Measurements from ENCODE around the gene RHCE. TPM values are rescaled to one million over a fixed set of nuclear protein-coding genes. Genes with fewer than 3 reads are reported as not detected.

RHCE gene
- total RNA-seq, 6 experiments from 2014 or later, result 0.25 to 2.2 (median 1.4) TPM

DNA sequence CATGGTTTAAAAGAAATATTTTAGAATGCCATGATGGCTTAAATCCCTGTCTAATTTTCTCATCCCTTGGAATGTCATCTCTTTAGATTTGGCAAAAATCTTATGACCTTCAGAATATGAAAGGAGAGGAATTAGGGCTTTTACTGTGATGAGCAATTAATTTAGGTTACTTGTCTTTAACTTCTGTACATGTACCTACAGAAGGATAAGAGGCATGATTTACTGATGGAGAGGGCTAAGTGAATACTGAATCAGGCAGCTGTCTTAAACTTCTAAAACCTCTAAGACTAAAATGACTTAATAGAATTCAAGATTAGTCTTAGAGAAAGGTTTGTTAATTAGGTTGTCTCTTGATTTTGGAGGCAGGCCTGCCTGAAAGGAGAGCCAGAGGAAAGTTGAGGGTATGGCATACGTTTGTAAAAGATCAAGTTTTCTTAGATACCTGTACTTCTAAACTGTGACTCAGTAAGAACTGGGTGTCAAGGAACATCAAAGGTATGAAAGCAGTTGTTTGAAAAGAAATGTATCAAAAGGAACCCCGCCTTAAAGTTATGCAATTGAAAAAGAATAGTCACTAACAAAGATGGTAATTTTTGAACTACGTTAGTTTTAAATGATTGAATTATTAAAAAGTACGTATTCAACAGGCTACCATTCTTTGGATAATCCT, 22.5 kb upstream of the RHCE start:
- H3K9me3 ChIP-seq, result no peaks in the 10 kb centered on the region
- DNase-seq (no peak), ATAC-seq (no peak)
- peaks cover 0 to 15% (median 4%) of the 10 kb centered on the region in 4 donors for H3K36me3 ChIP-seq
- no peak overlapping the region for H3K27ac ChIP-seq
- no peak overlapping the region for H3K4me3 ChIP-seq
- H3K27me3 ChIP-seq, result no peaks in the 10 kb centered on the region
- H3K4me1 ChIP-seq, result peaks cover 0 to 11% (median 0%) of the 10 kb centered on the region in 4 donors
- TF ChIP-seq, protein P1, sequence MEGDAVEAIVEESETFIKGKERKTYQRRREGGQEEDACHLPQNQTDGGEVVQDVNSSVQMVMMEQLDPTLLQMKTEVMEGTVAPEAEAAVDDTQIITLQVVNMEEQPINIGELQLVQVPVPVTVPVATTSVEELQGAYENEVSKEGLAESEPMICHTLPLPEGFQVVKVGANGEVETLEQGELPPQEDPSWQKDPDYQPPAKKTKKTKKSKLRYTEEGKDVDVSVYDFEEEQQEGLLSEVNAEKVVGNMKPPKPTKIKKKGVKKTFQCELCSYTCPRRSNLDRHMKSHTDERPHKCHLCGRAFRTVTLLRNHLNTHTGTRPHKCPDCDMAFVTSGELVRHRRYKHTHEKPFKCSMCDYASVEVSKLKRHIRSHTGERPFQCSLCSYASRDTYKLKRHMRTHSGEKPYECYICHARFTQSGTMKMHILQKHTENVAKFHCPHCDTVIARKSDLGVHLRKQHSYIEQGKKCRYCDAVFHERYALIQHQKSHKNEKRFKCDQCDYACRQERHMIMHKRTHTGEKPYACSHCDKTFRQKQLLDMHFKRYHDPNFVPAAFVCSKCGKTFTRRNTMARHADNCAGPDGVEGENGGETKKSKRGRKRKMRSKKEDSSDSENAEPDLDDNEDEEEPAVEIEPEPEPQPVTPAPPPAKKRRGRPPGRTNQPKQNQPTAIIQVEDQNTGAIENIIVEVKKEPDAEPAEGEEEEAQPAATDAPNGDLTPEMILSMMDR (IDR thresholded peaks at IDR 0.05), result no peak
- TF ChIP-seq POLR2A (IDR thresholded peaks at IDR 0.05), result no peak
- 87% methylated on average over 4 of the region's 4 CpGs for WGBS (ENCODE audit: insufficient coverage, low coverage, low lambda C conversion rate, missing lambda C conversion rate)
- intact Hi-C loops (cut with DNase I), result no loop called here

DNA sequence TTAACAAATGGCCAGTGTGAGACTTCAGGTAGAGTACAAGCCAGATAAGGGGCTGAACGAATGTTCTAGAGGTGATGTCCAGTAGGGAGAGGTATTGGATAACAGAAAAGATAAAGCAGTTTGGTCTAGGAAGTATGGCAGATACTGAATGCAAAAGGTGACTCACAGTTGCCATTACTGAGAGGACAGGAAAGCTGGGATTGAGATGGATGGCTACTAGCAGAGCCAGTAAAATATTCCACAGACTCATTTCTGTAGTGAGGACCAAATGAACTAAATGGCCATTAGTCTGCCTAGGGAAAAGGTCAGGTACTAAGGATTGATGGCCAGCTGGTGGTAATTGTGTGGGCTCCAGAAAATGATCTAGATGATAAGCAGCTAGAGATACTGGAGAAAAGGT, 21.6 kb upstream of the RHCE start:
- no peak for TF ChIP-seq POLR2A (IDR thresholded peaks at IDR 0.05)
- TF ChIP-seq, protein P1 (IDR thresholded peaks at IDR 0.05), result no peak
- intact Hi-C loops (cut with DNase I), result no loop called here
- 23% methylated on average over 1 of the region's 1 CpG for WGBS (ENCODE audit: insufficient coverage, low coverage, low lambda C conversion rate, missing lambda C conversion rate)
- no peak for DNase-seq
- H3K4me3 ChIP-seq, result no peak overlapping the region
- peaks cover 0 to 5% (median 0%) of the 10 kb centered on the region in 4 donors for H3K36me3 ChIP-seq
- no peaks in the 10 kb centered on the region for H3K27me3 ChIP-seq
- peaks cover 0 to 11% (median 0%) of the 10 kb centered on the region in 4 donors for H3K4me1 ChIP-seq
- H3K27ac ChIP-seq, result no peak overlapping the region
- no peaks in the 10 kb centered on the region for H3K9me3 ChIP-seq
- ATAC-seq, result peak in 1 of 4 donors; percentile 73

DNA sequence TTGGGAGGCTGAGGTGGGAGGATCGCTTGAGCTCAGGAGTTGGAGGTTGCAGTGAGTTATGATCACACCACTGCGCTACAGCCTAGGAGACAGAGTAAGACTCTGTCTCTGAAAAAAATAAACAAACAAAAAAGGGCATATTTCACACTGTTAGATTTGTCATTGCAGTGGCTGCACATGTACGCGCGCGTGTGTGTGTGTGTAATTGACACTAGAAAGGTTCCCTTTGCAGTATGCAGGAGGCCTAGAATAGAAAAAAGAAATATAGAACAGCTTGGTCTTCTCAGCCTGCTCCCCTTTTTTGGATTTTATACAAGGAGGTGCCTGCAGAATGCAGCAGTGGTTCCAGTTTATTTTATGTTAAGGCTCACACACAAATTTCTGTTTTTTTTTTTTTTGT, 18.7 kb upstream of the RHCE start:
- Histone ChIP-seq H3K36me3 (no peaks in the 10 kb centered on the region), H3K4me1 (peaks cover 0 to 36% (median 12%) of the 10 kb centered on the region in 4 donors)

DNA sequence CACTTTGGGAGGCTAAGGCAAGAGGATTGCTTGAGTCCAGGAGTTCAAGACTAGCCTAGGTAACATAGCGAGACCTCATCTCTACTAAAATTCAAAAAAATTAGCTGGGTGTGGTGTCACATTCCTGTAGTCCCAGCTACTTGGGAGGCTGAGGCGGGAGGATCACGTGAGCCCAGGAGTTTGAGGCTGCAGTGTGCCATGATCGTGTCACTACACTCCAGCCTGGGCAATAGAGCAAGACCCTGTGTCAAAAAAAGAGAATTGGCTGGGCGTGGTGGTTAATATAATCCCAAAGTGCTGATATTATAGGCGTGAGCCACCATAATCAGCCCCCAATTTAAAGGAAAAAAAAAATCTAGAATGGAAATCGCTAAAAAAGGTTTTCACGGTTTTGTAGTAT, 17.0 kb upstream of the RHCE start:
- peaks cover 0 to 52% (median 23%) of the 10 kb centered on the region in 4 donors for H3K4me1 ChIP-seq
- no peaks in the 10 kb centered on the region for H3K9me3 ChIP-seq
- no peak overlapping the region for H3K4me3 ChIP-seq
- TF ChIP-seq POLR2A (IDR thresholded peaks at IDR 0.05), result no peak
- TF ChIP-seq, protein P1 (IDR thresholded peaks at IDR 0.05), result no peak
- no peak overlapping the region for H3K27ac ChIP-seq
- intact Hi-C loops (cut with DNase I), result no loop called here
- ATAC-seq (no peak), DNase-seq (no peak)
- 96% methylated on average over 8 of the region's 8 CpGs for WGBS (ENCODE audit: insufficient coverage, low coverage, low lambda C conversion rate, missing lambda C conversion rate)
- no peaks in the 10 kb centered on the region for H3K36me3 ChIP-seq
- no peaks in the 10 kb centered on the region for H3K27me3 ChIP-seq

More for the DNA sequence above, 18.7 kb upstream of the RHCE start:
- WGBS (ENCODE audit: insufficient coverage, low coverage, low lambda C conversion rate, missing lambda C conversion rate), result 88% methylated on average over 6 of the region's 6 CpGs
- no peak overlapping the region for H3K27ac ChIP-seq
- intact Hi-C loops (cut with DNase I), result no loop called here
- TF ChIP-seq POLR2A (IDR thresholded peaks at IDR 0.05), result no peak
- TF ChIP-seq, protein P1 (IDR thresholded peaks at IDR 0.05), result no peak
- DNase-seq (no peak), ATAC-seq (no peak)
- no peaks in the 10 kb centered on the region for H3K9me3 ChIP-seq
- no peak overlapping the region for H3K4me3 ChIP-seq
- no peaks in the 10 kb centered on the region for H3K27me3 ChIP-seq

All from right lobe of liver (tissue), 6 donors.